Measurements from ENCODE around the gene BNC2. TPM values are rescaled to one million over a fixed set of nuclear protein-coding genes. Genes with fewer than 3 reads are reported as not detected.

The BNC2 gene
- total RNA-seq, 1 experiment from 2014 or later = not detected

DNA sequence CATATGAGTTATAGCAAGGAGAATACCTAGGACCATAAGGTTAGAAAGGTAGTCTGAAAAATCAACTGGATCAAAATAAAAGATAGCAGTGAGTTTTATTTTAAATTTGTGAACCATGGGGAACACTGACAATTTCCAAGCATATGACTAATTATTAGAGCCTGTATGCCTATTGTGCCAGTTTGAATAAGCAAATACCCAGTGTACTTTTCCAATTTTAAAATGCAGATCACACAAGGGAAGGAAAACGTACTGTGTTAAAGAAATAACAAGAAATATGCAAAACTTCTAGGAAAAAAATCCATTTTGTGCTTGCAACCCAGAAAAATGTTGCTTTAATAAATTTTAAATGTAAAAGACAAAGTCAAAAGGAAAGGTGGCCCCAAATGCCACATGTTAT lies 257.4 kb downstream of the BNC2 start:
- intact Hi-C loops (cut with micrococcal nuclease; ENCODE audit: unreplicated experiment) = no loop called here
- Mint-ChIP-seq H3K4me3 (ENCODE audit: low read depth, unreplicated experiment) (no peak overlapping the region), H3K4me1 (ENCODE audit: low read depth, unreplicated experiment) (no peaks in the 10 kb centered on the region), H3K36me3 (ENCODE audit: insufficient read depth, unreplicated experiment) (no peaks in the 10 kb centered on the region), H3K27me3 (ENCODE audit: unreplicated experiment) (no peaks in the 10 kb centered on the region), H3K9me3 (ENCODE audit: low read depth, unreplicated experiment) (no peaks in the 10 kb centered on the region), H3K27ac (ENCODE audit: unreplicated experiment) (no peak overlapping the region)
- CTCF ChIA-PET = no interaction called here
- BruUV-seq (replicated peaks) = no TSS peak
- TF ChIP-seq, protein P1, sequence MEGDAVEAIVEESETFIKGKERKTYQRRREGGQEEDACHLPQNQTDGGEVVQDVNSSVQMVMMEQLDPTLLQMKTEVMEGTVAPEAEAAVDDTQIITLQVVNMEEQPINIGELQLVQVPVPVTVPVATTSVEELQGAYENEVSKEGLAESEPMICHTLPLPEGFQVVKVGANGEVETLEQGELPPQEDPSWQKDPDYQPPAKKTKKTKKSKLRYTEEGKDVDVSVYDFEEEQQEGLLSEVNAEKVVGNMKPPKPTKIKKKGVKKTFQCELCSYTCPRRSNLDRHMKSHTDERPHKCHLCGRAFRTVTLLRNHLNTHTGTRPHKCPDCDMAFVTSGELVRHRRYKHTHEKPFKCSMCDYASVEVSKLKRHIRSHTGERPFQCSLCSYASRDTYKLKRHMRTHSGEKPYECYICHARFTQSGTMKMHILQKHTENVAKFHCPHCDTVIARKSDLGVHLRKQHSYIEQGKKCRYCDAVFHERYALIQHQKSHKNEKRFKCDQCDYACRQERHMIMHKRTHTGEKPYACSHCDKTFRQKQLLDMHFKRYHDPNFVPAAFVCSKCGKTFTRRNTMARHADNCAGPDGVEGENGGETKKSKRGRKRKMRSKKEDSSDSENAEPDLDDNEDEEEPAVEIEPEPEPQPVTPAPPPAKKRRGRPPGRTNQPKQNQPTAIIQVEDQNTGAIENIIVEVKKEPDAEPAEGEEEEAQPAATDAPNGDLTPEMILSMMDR (IDR thresholded peaks at IDR 0.05; ENCODE audit: unreplicated experiment) = no peak
- DNase-seq = no peak

DNA sequence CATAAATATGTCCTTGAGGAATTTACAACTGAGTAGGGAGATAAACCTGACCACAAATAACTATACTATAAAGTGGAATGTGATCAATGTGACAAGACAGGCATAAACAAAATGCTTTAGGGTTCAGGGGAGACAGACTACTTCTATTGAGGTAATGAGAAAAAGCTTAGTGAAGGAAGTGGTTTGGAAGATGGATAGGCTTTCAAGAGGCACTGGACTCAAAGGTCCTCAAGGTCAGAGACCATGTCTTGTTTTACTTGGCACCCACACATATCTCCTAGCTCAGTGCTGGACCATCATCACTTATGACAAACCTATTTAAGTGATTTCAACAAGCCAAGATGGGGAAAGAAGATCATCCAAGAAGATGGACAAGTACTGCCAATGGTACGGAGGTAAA lies 257.8 kb downstream of the BNC2 start:
- TF ChIP-seq, protein P1 (IDR thresholded peaks at IDR 0.05; ENCODE audit: unreplicated experiment) = no peak
- H3K27ac Mint-ChIP-seq (ENCODE audit: unreplicated experiment) = no peak overlapping the region
- H3K4me1 Mint-ChIP-seq (ENCODE audit: low read depth, unreplicated experiment) = no peaks in the 10 kb centered on the region
- intact Hi-C loops (cut with micrococcal nuclease; ENCODE audit: unreplicated experiment) = no loop called here
- H3K27me3 Mint-ChIP-seq (ENCODE audit: unreplicated experiment) = no peaks in the 10 kb centered on the region
- DNase-seq = no peak
- no peaks in the 10 kb centered on the region for H3K36me3 Mint-ChIP-seq (ENCODE audit: insufficient read depth, unreplicated experiment)
- no peaks in the 10 kb centered on the region for H3K9me3 Mint-ChIP-seq (ENCODE audit: low read depth, unreplicated experiment)
- no TSS peak for BruUV-seq (replicated peaks)
- H3K4me3 Mint-ChIP-seq (ENCODE audit: low read depth, unreplicated experiment) = no peak overlapping the region
- CTCF ChIA-PET = no interaction called here

DNA sequence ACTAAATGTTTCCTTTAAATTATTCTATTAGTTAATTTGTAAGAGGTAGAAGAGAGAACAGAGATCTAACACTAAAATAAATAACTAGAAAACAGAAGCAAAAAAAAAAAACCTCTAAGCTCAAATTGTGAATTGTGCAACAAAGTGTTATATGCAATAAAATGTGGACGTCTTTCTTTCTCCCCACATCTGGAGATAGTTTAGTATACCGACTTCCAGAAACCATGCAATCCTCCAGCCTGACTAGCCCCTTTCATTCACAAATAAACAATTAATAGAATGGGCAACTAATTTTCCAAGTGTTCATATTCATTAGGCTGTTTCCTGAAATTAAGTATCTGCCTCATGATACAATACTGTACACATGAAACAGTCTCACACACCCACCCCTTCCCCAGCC lies 258.5 kb downstream of the BNC2 start:
- no TSS peak for BruUV-seq (replicated peaks)
- no peaks in the 10 kb centered on the region for H3K4me1 Mint-ChIP-seq (ENCODE audit: low read depth, unreplicated experiment)
- no peak overlapping the region for H3K4me3 Mint-ChIP-seq (ENCODE audit: low read depth, unreplicated experiment)
- no peaks in the 10 kb centered on the region for H3K9me3 Mint-ChIP-seq (ENCODE audit: low read depth, unreplicated experiment)
- TF ChIP-seq, protein P1 (IDR thresholded peaks at IDR 0.05; ENCODE audit: unreplicated experiment) = no peak
- H3K36me3 Mint-ChIP-seq (ENCODE audit: insufficient read depth, unreplicated experiment) = no peaks in the 10 kb centered on the region
- intact Hi-C loops (cut with micrococcal nuclease; ENCODE audit: unreplicated experiment) = no loop called here
- no peak for DNase-seq
- H3K27ac Mint-ChIP-seq (ENCODE audit: unreplicated experiment) = no peak overlapping the region
- CTCF ChIA-PET = no interaction called here
- no peaks in the 10 kb centered on the region for H3K27me3 Mint-ChIP-seq (ENCODE audit: unreplicated experiment)

DNA sequence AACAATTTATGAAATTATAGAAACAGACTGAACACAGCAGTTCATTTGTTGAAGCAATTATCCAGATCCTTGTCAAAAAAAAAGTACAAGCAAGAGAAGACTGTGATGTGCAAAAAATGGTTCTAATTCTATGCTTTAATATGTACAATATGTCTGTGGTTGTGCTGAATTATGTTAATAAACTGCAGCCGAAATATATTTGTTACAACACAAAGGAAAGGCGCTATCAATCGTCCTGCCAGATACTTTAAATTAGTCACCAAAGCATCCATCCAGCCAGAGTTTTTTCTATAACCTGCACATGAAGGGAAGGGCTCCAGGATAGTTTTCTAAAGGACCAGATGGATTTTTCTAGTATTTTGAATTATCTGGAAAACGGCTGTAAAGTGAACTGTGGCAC lies 259.5 kb downstream of the BNC2 start:
- CTCF ChIA-PET = no interaction called here
- BruUV-seq (replicated peaks) = no TSS peak
- no peaks in the 10 kb centered on the region for H3K4me1 Mint-ChIP-seq (ENCODE audit: low read depth, unreplicated experiment)

More for the DNA sequence above, 259.5 kb downstream of the BNC2 start:
- TF ChIP-seq, protein P1 (IDR thresholded peaks at IDR 0.05; ENCODE audit: unreplicated experiment) = no peak
- no peak for DNase-seq
- H3K4me3 Mint-ChIP-seq (ENCODE audit: low read depth, unreplicated experiment) = no peak overlapping the region
- H3K9me3 Mint-ChIP-seq (ENCODE audit: low read depth, unreplicated experiment) = no peaks in the 10 kb centered on the region
- no peaks in the 10 kb centered on the region for H3K27me3 Mint-ChIP-seq (ENCODE audit: unreplicated experiment)
- no peak overlapping the region for H3K27ac Mint-ChIP-seq (ENCODE audit: unreplicated experiment)
- no peaks in the 10 kb centered on the region for H3K36me3 Mint-ChIP-seq (ENCODE audit: insufficient read depth, unreplicated experiment)
- intact Hi-C loops (cut with micrococcal nuclease; ENCODE audit: unreplicated experiment) = no loop called here

Measured in Calu3 (cell line).